ENCODE data around the gene PHC2.

GRCh38 chr1:33435096-33435820 lies 4.4 kb upstream of the PHC2 start:
- TF ChIP-seq, protein P1, sequence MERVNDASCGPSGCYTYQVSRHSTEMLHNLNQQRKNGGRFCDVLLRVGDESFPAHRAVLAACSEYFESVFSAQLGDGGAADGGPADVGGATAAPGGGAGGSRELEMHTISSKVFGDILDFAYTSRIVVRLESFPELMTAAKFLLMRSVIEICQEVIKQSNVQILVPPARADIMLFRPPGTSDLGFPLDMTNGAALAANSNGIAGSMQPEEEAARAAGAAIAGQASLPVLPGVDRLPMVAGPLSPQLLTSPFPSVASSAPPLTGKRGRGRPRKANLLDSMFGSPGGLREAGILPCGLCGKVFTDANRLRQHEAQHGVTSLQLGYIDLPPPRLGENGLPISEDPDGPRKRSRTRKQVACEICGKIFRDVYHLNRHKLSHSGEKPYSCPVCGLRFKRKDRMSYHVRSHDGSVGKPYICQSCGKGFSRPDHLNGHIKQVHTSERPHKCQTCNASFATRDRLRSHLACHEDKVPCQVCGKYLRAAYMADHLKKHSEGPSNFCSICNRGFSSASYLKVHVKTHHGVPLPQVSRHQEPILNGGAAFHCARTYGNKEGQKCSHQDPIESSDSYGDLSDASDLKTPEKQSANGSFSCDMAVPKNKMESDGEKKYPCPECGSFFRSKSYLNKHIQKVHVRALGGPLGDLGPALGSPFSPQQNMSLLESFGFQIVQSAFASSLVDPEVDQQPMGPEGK (CRISPR knock-in tag; IDR thresholded peaks at IDR 0.05; ENCODE audit: borderline replicate concordance) = no peak
- no peak for TF ChIP-seq ZNF70 (CRISPR knock-in tag; IDR thresholded peaks at IDR 0.05)
- no peak for TF ChIP-seq ZNF565 (CRISPR knock-in tag; conservative IDR thresholded peaks at IDR 0.05; ENCODE audit: low read depth)
